Mesangial cell (primary cell): Measurements from ENCODE around the gene QTRT2. TPM values are rescaled to one million over a fixed set of nuclear protein-coding genes. Genes with fewer than 3 reads are reported as not detected.

ENCODE experiments used
- total RNA-seq: library from RNA; depleted of rRNA; stranded (reverse); fragments of >200 nt; gene quantifications from 2 replicates; pipeline ENCODE4 v1.2.3, GENCODE V29; 2015

QTRT2 gene
- total RNA-seq, result 9.3 and 9.9 TPM in 2 replicates

GRCh38 chr3:114056130-114057010 lies at the start of gene QTRT2, which contains the start of gene CCDC191:
TSS of gene QTRT2 (plus strand) at chr3:114056737. CDS start at chr3:114065258, 8,521 bp downstream.
TSS of gene CCDC191 (minus strand) at chr3:114056526. CDS start at chr3:114056466, 60 bp downstream.

Other genes with a start within 250 kb of the QTRT2 start
- 0.81 and 2.9 TPM in 2 replicates for gene GRAMD1C, start 217.9 kb upstream of the QTRT2 start, total RNA-seq
- 0.98 and 5.5 TPM in 2 replicates for gene ZDHHC23, start 108.7 kb upstream of the QTRT2 start, total RNA-seq
- gene CCDC191, start 211 bp upstream of the QTRT2 start, total RNA-seq, result 0.49 and 1.9 TPM in 2 replicates
- gene DRD3, start 122.3 kb downstream of the QTRT2 start, total RNA-seq, result not detected in 2 replicates
- not detected in 2 replicates for gene ZNF80, start 180.8 kb downstream of the QTRT2 start, total RNA-seq
- not detected in 2 replicates for gene TIGIT, start 237.3 kb downstream of the QTRT2 start, total RNA-seq